HG03039 (cell line): ENCODE measurements around the gene DISC1.
A peak's percentile ranks its signal among the peaks of the same experiment; 100 is the strongest.
"Not testable (repeated sequence)": the region's sequence is repeated elsewhere in the genome, so short reads cannot be mapped to it uniquely, and the experiment has no call there.

Experiments used
- ATAC-seq: cut with Tn5 transposase; IDR thresholded peaks from one replicate; pipeline ENCODE4 v1.9.1; 2021; ENCODE audit warnings: mild to moderate bottlenecking, moderate library complexity; ENCODE audit not compliant: unreplicated experiment

DISC1 gene

GRCh38 chr1:231605149-231606100 is 21.2 kb upstream of the DISC1 start:
- no peak for ATAC-seq

DNA sequence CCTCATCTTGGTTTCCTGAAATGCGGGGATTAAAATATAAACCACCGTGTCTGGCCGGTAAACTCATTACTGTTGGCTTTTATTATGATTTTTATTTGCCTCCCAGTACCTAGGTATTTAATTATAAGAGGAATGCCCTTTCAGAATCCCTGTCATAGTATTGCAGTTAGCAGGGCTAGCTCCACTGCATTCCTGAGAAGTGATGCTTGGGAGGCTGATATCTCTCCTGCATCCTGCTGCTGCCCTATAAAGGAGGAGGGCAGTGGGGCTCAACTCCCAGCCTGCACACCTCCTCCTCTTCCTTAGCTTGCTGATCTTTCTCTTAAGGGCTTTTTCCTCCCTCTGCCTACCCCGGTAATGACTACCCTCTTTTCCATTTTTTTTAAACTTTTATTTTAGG is 19.9 kb upstream of the DISC1 start:
- no peak for ATAC-seq

GRCh38 chr1:231610388-231610787 is 16.2 kb upstream of the DISC1 start:
- ATAC-seq = no peak

GRCh38 chr1:231611111-231611510 is 15.5 kb upstream of the DISC1 start:
- ATAC-seq = no peak

DNA sequence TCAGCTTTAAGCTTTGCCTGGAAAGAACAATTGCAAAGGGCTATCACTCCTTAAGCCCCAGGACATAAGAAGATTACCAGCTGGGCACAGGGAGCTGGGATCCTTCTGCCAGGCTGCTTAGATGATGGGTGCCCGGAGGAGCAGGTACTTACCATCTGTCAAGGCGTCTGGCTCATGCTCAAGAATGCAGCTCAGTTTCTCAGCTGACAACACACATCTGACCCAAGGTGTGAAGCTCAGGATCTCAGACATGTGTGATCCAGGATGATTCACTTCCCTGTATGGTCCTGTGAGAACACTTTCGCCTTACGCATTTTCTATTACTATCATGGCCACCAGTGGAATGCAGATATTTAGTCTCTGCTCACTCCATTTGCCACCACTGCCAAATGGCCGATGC is 14.7 kb upstream of the DISC1 start:
- no peak for ATAC-seq

DNA sequence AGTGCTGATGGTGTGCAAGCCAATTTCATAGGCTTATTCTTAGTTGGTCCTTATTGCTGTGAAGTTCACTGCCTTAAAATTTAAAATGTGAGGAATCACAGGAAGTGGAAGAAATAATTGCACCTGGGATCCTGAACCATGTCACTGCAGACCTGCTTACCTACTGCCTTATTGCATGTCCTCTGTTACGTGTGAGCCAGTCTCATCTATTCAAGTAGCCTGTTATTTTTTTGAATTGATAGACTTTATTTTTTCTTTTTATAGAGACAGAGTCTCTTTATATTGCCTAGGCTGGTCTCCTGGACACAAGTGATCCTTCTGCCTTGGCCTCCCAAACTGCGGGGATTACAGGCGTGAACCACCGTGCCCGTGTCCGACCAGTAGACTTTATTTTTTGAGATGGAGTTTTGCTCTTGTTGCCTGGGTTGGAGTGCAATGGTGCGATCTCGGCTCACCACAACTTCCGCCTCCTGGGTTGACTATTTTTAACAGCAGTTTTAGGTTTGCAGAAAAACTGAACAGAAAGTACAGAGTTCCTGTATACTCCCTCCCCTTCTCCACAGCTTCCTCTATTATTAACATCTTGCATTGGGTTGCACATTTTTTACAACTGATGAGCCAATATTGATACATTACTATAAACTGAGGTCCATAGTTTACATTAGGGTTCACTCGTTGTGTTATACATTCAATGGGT is 14.0 kb upstream of the DISC1 start:
- ATAC-seq = peak; percentile 90

GRCh38 chr1:231613419-231614349 is 12.9 kb upstream of the DISC1 start:
- ATAC-seq = no peak

GRCh38 chr1:231616667-231617066 is 9.9 kb upstream of the DISC1 start:
- ATAC-seq = no peak

GRCh38 chr1:231618609-231619256 is 7.9 kb upstream of the DISC1 start:
- no peak for ATAC-seq

DNA sequence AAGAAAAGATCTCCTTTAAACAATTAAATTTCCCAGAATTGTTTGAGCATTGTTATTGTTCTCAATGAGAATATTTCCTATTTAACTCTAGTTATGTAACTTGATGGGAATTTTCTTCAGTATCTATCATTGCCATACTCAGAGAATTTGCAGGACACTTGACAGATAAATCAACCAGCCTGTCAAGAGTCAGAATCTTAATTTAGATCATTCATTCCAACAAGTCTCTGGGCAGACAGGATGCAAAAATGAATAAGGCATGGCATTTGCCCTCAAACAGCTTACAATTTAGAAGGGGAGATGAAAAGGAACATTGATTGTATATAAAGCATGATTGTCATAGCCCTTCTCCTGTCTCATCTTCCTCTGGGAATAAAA is 7.3 kb upstream of the DISC1 start:
- no peak for ATAC-seq

DNA sequence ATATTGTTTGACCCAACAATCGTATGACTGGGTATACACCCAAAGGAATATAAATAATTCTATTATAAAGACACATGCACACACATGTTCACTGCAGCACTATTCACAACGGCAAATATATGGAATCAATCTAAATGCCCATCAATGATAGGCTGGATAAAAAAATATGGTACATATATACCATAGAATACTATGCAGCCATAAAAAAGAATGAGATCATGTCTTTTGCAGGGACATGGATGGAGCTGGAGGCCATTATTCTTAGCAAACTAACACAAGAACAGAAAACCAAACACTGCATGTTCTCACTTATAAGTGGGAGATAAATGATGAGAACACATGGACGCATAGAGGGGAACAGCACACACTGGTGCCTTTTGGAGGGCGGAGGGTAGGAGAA is 1.5 kb upstream of the DISC1 start:
- ATAC-seq = not testable (repeated sequence)

DNA sequence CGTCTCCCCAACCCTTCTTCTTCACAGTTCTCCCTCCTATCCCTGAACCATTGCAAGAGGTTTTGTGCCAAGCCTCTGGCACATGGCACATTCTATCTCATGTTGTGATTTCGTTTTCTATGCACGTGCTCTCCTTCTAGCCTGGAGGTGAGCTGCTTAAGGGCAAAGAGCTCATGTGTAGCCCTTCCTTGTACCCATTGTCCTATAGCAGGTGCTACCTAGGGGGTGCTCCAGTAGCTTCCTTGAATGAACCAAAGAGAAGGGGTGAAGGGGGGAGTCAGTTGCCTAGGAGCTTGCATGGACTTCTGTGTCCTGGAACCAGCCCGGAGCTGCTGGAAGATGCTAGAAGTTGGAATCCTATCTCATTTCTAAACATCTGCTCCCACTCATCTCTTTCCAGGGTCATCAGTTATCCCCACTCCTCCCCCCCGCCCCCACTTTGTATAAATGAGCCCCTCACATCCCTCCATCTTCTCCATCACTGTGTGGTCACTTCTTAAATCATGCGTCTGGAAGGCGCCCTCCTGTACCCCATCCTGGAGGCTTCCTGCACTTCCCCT is 535 bp upstream of the DISC1 start:
- no peak for ATAC-seq

DNA sequence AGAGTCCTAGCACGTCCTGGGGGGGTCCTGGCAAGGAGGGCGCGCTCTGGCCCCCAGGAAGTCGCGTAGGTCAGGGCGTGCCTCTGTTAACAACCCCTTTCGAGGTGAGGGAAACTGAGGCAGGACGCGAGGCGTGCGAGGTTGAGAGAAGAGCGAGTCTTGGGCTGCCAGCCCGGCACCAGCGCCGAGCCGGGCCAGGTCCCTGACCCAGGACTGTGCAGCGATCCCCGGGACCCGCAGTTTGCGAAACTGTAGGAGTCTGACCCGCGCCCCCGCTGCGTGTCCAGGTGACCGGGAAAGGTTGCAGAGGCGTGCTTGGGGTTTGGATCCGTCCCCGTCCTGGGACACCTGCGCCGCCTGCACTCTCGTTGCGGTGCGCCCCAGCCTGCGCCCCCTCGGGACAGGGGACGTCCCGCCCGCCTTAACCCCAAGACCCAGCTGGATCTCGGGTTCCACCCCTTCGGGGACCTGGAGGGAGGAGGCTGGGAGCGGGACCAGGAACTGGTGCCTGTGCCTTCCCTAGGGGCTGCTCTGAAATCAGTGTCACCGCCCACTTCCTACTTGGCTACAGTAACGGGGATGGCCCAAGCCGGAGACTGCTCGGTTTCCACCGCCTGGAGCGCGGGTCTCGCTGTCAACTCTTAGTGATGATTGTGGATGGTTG is 493 bp downstream of the DISC1 start:
- ATAC-seq = peak; percentile 48

DNA sequence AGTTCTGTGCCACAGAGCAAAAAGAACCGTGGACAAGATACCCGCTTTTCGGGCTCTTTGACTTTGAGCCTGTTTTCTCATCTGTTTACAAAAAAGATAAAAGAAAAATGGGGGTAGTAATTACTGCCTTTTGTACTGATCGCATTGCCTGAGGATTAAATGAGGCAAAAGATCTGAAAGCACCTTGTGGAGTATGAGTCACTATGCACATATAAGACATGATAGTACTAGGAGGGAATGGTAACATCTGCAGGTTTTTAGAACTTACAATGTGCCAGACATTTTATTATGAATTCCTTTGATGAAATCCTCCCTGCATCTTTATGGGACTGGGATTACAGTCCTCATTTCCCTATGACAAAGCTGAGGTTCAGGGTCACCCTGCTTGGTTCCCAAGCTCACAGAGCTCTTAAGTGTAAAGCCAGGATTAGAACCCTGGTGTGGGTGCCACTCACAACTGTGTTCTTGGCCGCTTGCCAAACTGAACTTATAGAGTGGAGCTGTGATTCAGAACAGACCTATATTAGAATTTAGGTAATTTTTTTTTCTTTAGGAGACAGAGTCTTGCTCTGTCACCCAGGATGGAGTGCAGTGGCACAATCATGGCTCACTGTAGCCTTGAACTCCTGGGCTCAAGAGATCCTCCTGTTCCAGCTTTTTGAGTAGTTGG is 1.8 kb downstream of the DISC1 start:
- no peak for ATAC-seq

GRCh38 chr1:231629132-231629531 is 2.5 kb downstream of the DISC1 start:
- no peak for ATAC-seq

GRCh38 chr1:231630558-231631205 is 4.1 kb downstream of the DISC1 start:
- ATAC-seq = no peak

GRCh38 chr1:231631717-231632116 is 5.1 kb downstream of the DISC1 start:
- ATAC-seq = no peak

GRCh38 chr1:231632119-231632518 is 5.5 kb downstream of the DISC1 start:
- no peak for ATAC-seq
